Middle frontal gyrus (tissue), 1 donor: ENCODE measurements around the gene GAL3ST2.
"Not testable (repeated sequence)": the region's sequence is repeated elsewhere in the genome, so short reads cannot be mapped to it uniquely, and the experiment has no call there.

Experiments
- DNase-seq: peaks from one replicate; pipeline ENCODE4 v3.0.0-alpha.2; 2015; ENCODE audit warnings: low spot score; ENCODE audit errors: extremely low spot score

Gene GAL3ST2

GRCh38 chr2:241746084-241746483 is 30.5 kb upstream of the GAL3ST2 start:
- DNase-seq: no peak

- DNase-seq: no peak
Observed at GRCh38 chr2:241748468-241749256, 28.0 kb upstream of the GAL3ST2 start.

GRCh38 chr2:241750076-241750840 is 26.4 kb upstream of the GAL3ST2 start:
- DNase-seq: no peak

GRCh38 chr2:241751152-241751551 is 25.5 kb upstream of the GAL3ST2 start:
- no peak for DNase-seq

GRCh38 chr2:241751776-241752175 is 24.8 kb upstream of the GAL3ST2 start:
- no peak for DNase-seq

GRCh38 chr2:241752253-241752652 is 24.4 kb upstream of the GAL3ST2 start:
- DNase-seq: no peak

- DNase-seq: no peak
Observed at GRCh38 chr2:241752689-241753276, 23.8 kb upstream of the GAL3ST2 start.

GRCh38 chr2:241753493-241753892 is 23.1 kb upstream of the GAL3ST2 start:
- DNase-seq: no peak

- no peak for DNase-seq
Observed at GRCh38 chr2:241754042-241754441, 22.6 kb upstream of the GAL3ST2 start.

- DNase-seq: no peak
Observed at GRCh38 chr2:241755166-241755565, 21.5 kb upstream of the GAL3ST2 start.

- no peak for DNase-seq
Observed at GRCh38 chr2:241755777-241756176, 20.8 kb upstream of the GAL3ST2 start.

GRCh38 chr2:241759067-241759807 is 17.4 kb upstream of the GAL3ST2 start:
- no peak for DNase-seq

GRCh38 chr2:241759893-241760292 is 16.7 kb upstream of the GAL3ST2 start:
- DNase-seq: not testable (repeated sequence)

- DNase-seq: no peak
Observed at GRCh38 chr2:241760301-241760771, 16.3 kb upstream of the GAL3ST2 start.

GRCh38 chr2:241762321-241762932 is 14.2 kb upstream of the GAL3ST2 start:
- no peak for DNase-seq

GRCh38 chr2:241762933-241763369 is 13.7 kb upstream of the GAL3ST2 start:
- DNase-seq: no peak

GRCh38 chr2:241763551-241764274 is 12.9 kb upstream of the GAL3ST2 start:
- DNase-seq: no peak

GRCh38 chr2:241764275-241765241 is 12.1 kb upstream of the GAL3ST2 start:
- DNase-seq: no peak
